Esophagus (tissue), 2 donors: ENCODE data around the gene APOBR. TPM values are rescaled to one million over a fixed set of nuclear protein-coding genes. Genes with fewer than 3 reads are reported as not detected.
"Not testable (repeated sequence)": the region's sequence is repeated elsewhere in the genome, so short reads cannot be mapped to it uniquely, and the experiment has no call there.

ENCODE experiments used
- H3K27ac ChIP-seq, 2 donors: one replicate each; pipeline ENCODE4 v1.5.1; 2013; ENCODE audit warnings: low read depth in 2 of 2, mild to moderate bottlenecking in 2 of 2, inconsistent platforms in 1 of 2, low read length in 1 of 2, moderate library complexity in 1 of 2
- H3K27me3 ChIP-seq, 2 donors: one replicate each; pipeline ENCODE4 v1.6.1; 2013; ENCODE audit warnings: low read length in 2 of 2, control low read depth in 1 of 2, mild to moderate bottlenecking in 1 of 2; ENCODE audit not compliant: insufficient read depth in 2 of 2, control insufficient read depth in 1 of 2
- H3K36me3 ChIP-seq, 2 donors: one replicate each; pipeline ENCODE4 v1.6.1; 2013; ENCODE audit warnings: low read length in 1 of 2; ENCODE audit not compliant: control insufficient read depth in 2 of 2, insufficient read depth in 2 of 2
- H3K4me1 ChIP-seq, 2 donors: one replicate each; pipeline ENCODE4 v1.6.1; 2013; ENCODE audit warnings: low read length in 1 of 2; ENCODE audit not compliant: control insufficient read depth in 2 of 2, insufficient read depth in 2 of 2
- H3K4me3 ChIP-seq, 2 donors: one replicate each; pipeline ENCODE4 v1.5.1; 2013; ENCODE audit warnings: low read length in 2 of 2, mild to moderate bottlenecking in 2 of 2, low read depth in 1 of 2, moderate library complexity in 1 of 2
- H3K9me3 ChIP-seq, 2 donors: one replicate each; pipeline ENCODE4 v1.6.1; 2013; ENCODE audit warnings: mild to moderate bottlenecking in 2 of 2, low read depth in 1 of 2, low read length in 1 of 2, moderate library complexity in 1 of 2; ENCODE audit not compliant: control insufficient read depth in 2 of 2, insufficient read depth in 1 of 2
- WGBS, 2 donors: extraction: QIAGEN DNeasy Blood & Tissue Kit; methylation state at CpG; one replicate each; pipeline ENCODE4 v1.1.7; 2013; 5-methylcytosine and 5-hydroxymethylcytosine counted together
- polyA plus RNA-seq, 2 donors: library from polyadenylated mRNA; stranded (reverse); fragments of 200-250 nt; gene quantifications; one replicate each; pipeline ENCODE4 v1.2.3, GENCODE V29; 2013
- donor health status: healthy with polysubstance abuse.
- donor health status: Bipolar disorder and iron deficiency.

The APOBR gene
- polyA plus RNA-seq, 2 donors, result 1.2 TPM

GRCh38 chr16:28483361-28483760 is 11.1 kb upstream of the APOBR start:
- H3K9me3 ChIP-seq, H3K27ac ChIP-seq, H3K27me3 ChIP-seq, H3K4me1 ChIP-seq, H3K4me3 ChIP-seq: not testable (repeated sequence)
- H3K36me3 ChIP-seq, result peaks cover 8 to 38% of the 10 kb centered on the region in 2 donors
- 92 to 98% methylated on average over 5 of the region's 5 CpGs for WGBS, 2 donors

GRCh38 chr16:28486266-28486665 is 8.2 kb upstream of the APOBR start:
- WGBS, 2 donors, result 96 to 98% methylated on average over 5 of the region's 5 CpGs
- Histone ChIP-seq H3K27me3 (no peaks in the 10 kb centered on the region), H3K4me1 (no peaks in the 10 kb centered on the region), H3K9me3 (no peaks in the 10 kb centered on the region), H3K4me3 (no peak overlapping the region), H3K27ac (no peak overlapping the region), H3K36me3 (peaks cover 8 to 35% of the 10 kb centered on the region in 2 donors)

- H3K27ac ChIP-seq, result peak overlapping the region; percentile 96 to 99
- WGBS, 2 donors, result 0 to 1% methylated on average over 41 to 42 of the region's 42 CpGs
- H3K9me3 ChIP-seq, result no peaks in the 10 kb centered on the region
- no peaks in the 10 kb centered on the region for H3K4me1 ChIP-seq
- peak overlapping the region; percentile 88 to 96 for H3K4me3 ChIP-seq
- no peaks in the 10 kb centered on the region for H3K27me3 ChIP-seq
- H3K36me3 ChIP-seq, result peaks cover 0 to 16% of the 10 kb centered on the region in 2 donors
These were observed 3.0 kb upstream of the APOBR start for GRCh38 chr16:28491230-28491969.

- WGBS, 2 donors, result 0% methylated on average over 21 of the region's 21 CpGs
- peak within 1 kb of the TSS; percentile 96 to 99 for H3K27ac ChIP-seq
- H3K4me1 ChIP-seq, result no peaks in the 10 kb centered on the region
- no peaks in the 10 kb centered on the region for H3K9me3 ChIP-seq
- H3K4me3 ChIP-seq, result peak within 1 kb of the TSS; percentile 88 to 96
- H3K27me3 ChIP-seq, result no peaks in the 10 kb centered on the region
- H3K36me3 ChIP-seq, result peaks cover 0 to 13% of the 10 kb centered on the region in 2 donors
These were observed 2.4 kb upstream of the APOBR start, which contains the start of gene CLN3 for GRCh38 chr16:28491970-28492474. TSS of gene CLN3 (minus strand) at chr16:28492074. CDS start at chr16:28491759, 315 bp downstream.

GRCh38 chr16:28492511-28492910 is 1.9 kb upstream of the APOBR start:
- peaks cover 0 to 9% of the 10 kb centered on the region in 2 donors for H3K36me3 ChIP-seq
- no peaks in the 10 kb centered on the region for H3K9me3 ChIP-seq
- WGBS, 2 donors, result 40 to 47% methylated on average over 4 of the region's 4 CpGs
- H3K27me3 ChIP-seq, result no peaks in the 10 kb centered on the region
- no peaks in the 10 kb centered on the region for H3K4me1 ChIP-seq
- H3K4me3 ChIP-seq, result peak overlapping the region in 1 of 2 donors; percentile 96
- H3K27ac ChIP-seq, result no peak overlapping the region

- Histone ChIP-seq H3K4me3 (peak overlapping the region in 1 of 2 donors; percentile 21), H3K36me3 (no peaks in the 10 kb centered on the region), H3K27me3 (no peaks in the 10 kb centered on the region), H3K9me3 (no peaks in the 10 kb centered on the region), H3K27ac (peak overlapping the region; percentile 27 to 44), H3K4me1 (no peaks in the 10 kb centered on the region)
- WGBS, 2 donors, result 77 to 79% methylated on average over 13 of the region's 13 CpGs
These were observed 803 bp downstream of the APOBR start for GRCh38 chr16:28495098-28495793.

- H3K9me3 ChIP-seq, result no peaks in the 10 kb centered on the region
- no peaks in the 10 kb centered on the region for H3K27me3 ChIP-seq
- WGBS, 2 donors, result 85% methylated on average over 17 to 20 of the region's 20 CpGs
- H3K4me1 ChIP-seq, result no peaks in the 10 kb centered on the region
- H3K27ac ChIP-seq, result no peak overlapping the region
- no peak overlapping the region for H3K4me3 ChIP-seq
- no peaks in the 10 kb centered on the region for H3K36me3 ChIP-seq
These were observed 1.6 kb downstream of the APOBR start for GRCh38 chr16:28495795-28496749.

GRCh38 chr16:28496844-28497243 is 2.4 kb downstream of the APOBR start:
- 74 to 81% methylated on average over 19 of the region's 19 CpGs for WGBS, 2 donors
- Histone ChIP-seq H3K36me3 (no peaks in the 10 kb centered on the region), H3K4me1 (no peaks in the 10 kb centered on the region)

GRCh38 chr16:28497386-28497785 is 2.9 kb downstream of the APOBR start:
- Histone ChIP-seq H3K9me3 (no peaks in the 10 kb centered on the region), H3K27me3 (no peaks in the 10 kb centered on the region), H3K27ac (no peak overlapping the region), H3K36me3 (no peaks in the 10 kb centered on the region), H3K4me3 (no peak overlapping the region), H3K4me1 (no peaks in the 10 kb centered on the region)
- WGBS, 2 donors, result 84 to 95% methylated on average over 9 of the region's 9 CpGs

More at GRCh38 chr16:28496844-28497243, 2.4 kb downstream of the APOBR start:
- H3K27me3 ChIP-seq, result no peaks in the 10 kb centered on the region
- H3K4me3 ChIP-seq, result no peak overlapping the region
- no peaks in the 10 kb centered on the region for H3K9me3 ChIP-seq
- H3K27ac ChIP-seq, result no peak overlapping the region
